GM19025 (cell line): ENCODE results near the gene REST.

Source experiments
- ATAC-seq: cut with Tn5 transposase; IDR thresholded peaks from one replicate; pipeline ENCODE4 v1.9.1; 2021; ENCODE audit warnings: mild to moderate bottlenecking, low read depth, moderate library complexity; ENCODE audit not compliant: unreplicated experiment

Gene REST

DNA sequence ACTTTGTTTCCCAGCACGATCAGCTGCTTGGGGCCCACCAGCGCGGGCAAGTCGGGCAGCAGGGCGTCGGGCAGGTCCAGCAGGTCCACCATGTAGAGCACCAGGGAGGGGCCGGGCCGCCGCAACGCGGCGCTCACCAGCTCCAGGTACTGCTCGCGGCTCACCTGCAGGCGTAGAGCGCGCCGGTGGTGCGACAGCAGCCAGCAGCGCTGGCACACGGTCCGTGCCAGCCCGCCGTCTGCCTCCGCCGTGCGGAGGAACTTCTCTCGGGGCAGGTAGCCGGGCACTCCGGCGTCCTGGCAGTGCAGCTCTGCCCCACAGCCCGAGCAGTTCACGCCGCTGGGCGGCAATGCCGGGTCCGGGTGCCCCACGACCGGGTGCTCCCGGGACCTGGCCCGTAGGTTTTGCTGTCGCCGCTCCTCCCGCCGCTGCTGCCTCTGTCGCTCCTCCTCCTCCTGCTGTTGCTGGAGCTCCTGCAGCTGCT lies 69.2 kb downstream of the REST start:
- peak; percentile 25 for ATAC-seq

DNA sequence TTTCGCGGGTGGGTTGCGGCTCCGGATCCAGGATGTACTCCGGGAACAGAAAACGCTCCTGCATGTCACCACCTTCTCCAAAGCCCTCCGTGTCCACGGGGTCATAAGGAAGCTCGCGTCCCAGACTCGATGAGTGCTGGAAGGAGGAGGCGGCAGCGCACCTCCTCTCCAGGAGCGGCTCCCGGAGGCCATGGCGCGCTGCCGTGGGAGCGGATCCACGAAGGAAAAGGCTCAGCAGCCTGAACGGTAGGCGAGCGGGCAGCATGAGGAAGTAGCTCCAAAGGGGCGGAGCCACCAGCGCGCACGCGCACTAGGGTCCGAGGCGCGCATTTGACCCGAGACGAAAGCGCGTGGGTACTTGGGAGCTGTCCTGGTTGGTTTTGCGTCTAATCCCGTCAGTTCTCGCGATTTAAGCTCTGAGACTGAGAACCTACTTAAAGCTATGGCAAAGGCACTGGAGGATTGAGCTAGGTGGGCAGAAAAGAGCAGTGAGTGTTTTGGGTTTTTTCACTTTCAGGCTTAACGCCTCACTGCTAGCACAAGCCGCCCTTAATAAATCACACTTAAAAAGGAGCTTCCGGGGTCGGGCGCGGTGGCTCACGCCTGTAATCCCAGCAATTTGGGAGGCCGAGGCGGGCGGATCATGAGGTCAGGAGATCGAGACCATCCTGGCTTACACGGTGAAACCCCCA lies 69.8 kb downstream of the REST start, which contains the start of gene NOA1:
Gene NOA1 (minus strand): TSS at position 286 of the 692 bp plus-strand sequence. CDS start 21 bp downstream, at position 265.
- ATAC-seq: peak; percentile 80

DNA sequence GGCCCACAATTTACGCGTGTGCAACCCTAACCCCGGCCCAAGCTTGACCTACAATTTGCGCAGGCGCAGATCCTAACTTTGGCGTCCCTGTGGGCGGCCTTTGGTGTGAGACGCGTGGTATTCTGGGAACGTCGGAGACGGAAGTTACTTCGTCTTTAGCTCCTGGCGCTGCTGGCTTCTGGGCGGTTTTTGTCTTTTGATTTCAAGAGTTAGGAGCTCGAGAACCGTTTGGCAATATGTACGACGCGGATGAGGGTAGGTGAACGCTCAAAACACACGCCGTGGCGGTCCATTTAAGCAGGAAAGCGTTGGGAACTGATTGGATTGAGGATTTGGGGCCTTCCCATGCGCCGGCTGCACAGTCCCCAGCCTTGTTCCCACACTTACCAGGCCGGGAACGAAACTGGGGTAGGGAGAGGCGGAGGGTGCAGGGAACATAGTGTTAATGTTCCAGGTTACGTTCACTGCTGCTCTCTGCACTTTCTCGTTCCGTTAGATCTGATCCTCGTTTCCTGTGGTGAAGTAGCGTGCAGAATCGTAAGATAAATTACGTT lies 71.1 kb downstream of the REST start, which contains the start of gene POLR2B:
Gene POLR2B (plus strand): TSS at position 147 of the 554 bp plus-strand sequence. CDS start 90 bp downstream, at position 237.
- ATAC-seq: peak; percentile 34

DNA sequence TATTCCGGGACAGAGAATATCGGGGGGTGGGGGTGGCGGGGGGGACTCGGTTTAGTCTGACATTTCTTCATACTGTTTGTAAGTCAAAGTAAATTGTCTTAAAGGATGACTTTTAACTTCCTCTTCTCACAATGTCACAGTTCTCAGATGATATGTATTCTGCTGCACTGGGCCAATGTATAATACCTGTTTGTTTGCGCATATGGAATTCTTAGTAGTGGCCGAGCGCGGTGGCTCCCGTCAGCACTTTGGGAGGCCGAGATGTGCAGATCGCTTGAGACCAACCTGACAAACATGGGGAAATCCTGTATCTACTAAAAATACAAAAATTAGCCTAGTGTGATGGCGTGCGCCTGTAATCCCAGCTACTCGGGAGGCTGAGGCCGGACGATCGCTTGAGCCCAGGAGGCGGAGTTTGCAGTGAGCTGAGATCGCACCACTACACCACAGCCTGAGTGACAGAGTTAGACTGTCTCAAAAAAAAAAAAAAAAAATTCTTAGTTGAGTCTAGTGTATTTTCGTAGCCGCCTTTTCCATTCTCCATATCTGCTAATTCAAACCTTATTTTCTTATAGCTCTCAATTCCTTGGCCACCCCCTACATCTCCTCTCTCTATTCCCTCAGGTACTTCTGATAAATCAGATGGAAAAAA lies 71.8 kb downstream of the REST start:
- no peak for ATAC-seq

DNA sequence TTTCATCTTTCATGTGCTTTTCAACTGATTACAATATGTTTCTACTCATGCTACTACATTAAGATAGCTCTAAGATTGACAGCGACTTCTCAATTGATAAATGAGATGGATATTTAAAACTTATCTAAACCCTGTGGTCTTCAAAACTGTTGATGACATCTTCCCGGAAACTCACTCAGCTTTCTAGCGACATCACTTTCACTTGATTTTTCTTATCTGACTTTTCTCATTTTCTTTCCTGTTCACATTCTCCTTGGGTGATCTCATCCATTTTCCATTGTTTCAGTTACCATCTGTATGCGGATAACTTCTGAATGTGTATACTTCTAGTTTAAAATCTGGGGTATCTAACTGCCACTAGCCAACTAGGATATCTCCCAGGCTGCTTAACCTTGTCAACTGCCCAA lies 74.1 kb downstream of the REST start:
- ATAC-seq: no peak

DNA sequence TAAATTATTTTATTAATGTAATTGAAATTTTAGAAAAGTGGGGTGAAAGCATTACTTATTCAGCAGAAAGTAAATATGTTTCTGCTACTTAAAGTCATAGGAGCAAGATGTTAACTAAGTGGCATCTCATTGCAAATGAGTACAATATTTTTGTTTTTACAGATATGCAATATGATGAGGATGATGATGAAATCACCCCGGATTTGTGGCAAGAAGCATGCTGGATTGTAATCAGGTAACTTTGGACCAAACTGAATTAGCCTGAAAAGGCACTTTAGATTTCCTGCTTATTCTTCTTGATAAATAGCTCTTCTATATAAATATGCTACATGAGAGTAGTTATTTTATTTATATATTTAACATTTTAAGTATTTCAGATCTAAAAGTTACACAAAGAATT lies 78.5 kb downstream of the REST start:
- ATAC-seq: no peak

DNA sequence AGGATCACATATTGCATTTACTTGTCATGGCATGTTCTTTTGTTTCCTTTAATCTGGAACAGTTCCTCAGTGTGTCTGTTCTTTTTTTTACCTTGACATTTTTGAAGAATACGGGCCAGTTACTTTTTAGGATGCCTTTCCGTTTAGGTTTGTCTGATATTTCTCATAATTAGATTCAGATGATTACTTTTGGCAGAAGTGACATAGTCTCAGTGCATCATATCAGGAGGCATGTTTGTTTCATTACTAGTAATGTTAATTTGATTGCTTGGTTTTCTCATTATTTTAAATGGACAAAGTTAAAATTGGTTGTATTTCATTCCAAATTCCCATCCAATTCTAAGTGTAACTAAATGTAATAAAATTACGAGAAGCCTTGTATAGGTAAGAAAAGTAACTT lies 79.3 kb downstream of the REST start:
- ATAC-seq: no peak

DNA sequence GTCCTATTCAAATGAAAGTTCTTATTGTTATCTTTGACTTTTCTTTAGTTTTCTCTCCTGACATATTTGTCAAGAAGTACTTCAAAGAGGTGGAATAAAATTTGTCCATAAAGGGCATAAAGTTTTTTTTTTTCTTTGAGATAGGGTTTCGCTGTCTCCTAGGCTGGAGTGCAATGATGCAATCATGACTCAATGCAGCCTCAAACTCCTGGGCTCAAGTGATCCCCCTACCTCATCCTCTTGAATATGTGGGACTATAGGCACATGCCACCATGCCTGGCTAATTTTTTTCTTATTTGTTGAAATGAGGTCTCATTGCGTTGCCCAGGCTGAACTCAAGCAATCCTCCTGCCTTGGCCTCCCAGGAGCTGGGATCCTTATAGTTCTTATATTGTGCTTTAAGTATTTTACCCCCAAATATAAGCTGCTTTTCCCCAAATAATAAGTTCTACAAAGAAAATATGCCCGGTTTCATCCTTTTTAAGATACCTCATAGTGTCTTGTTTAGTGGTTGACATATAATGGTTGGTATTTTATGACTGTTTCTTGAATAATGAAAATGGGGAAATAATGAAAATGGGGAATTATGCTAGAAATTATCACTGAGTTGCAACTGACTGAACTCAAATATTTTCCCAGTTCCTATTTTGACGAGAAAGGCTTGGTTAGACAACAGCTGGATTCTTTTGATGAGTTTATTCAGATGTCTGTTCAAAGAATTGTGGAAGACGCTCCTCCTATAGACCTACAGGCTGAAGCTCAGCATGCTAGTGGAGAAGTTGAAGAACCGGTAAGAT lies 82.6 kb downstream of the REST start:
- ATAC-seq: no peak

DNA sequence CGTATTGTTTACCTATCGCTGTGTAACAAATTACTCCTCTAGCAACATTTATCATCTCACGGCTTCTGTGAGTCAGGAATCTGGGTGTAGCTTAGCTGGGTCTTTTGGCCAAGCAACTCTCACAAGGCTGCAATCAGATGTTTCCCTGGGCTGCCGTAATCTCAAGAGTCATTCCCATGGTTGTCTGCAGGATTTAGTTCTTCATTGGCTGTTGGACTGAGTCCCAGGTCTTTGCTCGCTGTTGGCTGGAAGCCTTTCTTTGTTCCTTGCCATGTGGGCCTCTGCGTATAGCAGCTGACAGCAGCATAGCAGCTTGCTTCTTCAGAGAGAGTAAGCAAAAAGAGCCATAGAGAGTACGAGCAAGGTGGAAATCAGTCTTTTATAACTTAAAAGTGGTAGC lies 87.8 kb downstream of the REST start:
- no peak for ATAC-seq

DNA sequence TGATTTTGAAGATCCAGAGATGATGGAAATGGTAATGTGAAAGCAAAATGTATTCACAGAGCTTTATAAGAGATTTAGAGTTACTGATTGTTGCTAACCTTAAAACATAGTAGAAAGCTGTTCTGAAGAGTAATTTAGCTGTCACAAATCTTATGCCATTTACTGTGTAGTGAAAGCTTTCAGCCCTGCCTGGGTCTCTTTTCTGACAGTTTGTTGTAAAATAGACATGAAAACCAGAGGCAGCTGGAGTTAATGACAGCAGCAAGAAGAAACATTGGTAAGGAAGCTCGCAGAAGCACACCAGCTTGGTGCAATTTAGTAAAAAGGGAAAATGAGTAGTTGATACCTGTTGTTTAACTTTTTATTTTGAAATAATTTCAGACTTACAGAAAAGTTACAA lies 92.1 kb downstream of the REST start:
- no peak for ATAC-seq

DNA sequence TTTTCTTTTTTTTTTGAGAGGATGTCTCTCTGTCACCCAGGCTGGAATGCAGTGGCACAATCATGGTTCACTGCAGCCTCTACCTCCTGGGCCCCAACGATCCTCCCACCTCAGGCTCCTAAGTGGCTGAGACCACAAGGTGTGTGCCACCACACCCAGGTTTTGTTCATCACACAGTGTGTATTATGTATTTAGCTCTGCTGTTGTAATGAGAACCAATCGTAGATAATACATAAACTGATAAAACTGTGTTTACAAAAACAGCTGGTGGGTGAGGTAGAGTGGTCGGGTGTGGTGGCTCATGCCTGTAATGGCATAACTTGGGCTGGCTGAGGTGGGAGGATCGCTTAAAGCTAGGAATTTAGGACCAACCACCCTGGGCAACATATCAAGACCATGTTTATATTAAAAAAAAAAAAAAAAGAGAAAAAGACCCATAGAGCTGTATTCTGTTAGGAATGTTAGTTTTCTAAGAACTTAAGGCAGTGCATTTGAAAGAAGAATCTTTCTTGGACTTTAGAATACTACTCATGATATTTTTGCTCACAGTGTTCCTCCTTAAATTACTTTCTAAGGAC lies 105.9 kb downstream of the REST start:
- no peak for ATAC-seq
